Activated CD4-positive, alpha-beta T cell treated with anti-CD3 and anti-CD28 coated beads for 48 hours (primary cell): ENCODE results near the gene KRTAP4-6.
"Not testable (repeated sequence)": the region's sequence is repeated elsewhere in the genome, so short reads cannot be mapped to it uniquely, and the experiment has no call there.

Source experiments
- DNase-seq: peaks from one replicate; pipeline ENCODE4 v3.0.0-alpha.2; 2020

The KRTAP4-6 gene

DNA sequence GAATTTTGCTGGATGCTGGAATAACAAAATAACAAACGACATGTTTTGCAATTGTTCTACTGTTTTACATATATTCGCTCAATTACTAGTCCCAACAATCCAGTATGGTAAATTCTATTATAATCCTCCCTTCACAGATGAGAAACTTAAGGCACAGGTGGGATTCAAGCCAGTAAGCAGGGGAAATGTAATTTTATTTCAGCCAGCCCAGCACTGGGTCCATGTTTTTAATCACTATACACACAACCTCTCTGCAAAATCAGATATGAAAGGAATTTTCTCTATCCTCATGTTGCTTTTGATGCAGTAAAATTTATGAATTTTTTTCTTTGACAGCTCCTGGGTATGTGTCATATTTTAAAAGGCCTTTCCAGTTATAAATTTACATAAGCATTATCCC is 4.9 kb upstream of the KRTAP4-6 start:
- DNase-seq, result no peak

DNA sequence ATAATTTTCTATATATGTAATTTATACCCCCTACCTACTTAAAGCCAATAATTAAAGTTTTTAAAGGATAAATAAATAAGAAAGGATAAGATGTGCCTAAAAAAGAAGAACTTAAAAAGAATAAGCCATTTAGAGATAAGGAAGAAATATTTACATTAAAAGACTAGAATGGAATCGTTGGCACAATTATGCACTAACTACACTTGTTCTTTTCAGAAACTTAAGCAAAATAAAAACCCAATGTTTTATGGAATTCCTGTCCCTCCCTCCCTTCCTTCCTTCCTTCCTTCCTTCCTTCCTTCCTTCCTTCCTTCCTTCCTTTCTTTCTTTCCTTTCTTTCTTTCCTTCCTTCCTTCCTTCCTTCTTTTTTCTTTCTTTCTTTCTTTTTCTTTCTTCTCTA is 4.5 kb upstream of the KRTAP4-6 start:
- no peak for DNase-seq

DNA sequence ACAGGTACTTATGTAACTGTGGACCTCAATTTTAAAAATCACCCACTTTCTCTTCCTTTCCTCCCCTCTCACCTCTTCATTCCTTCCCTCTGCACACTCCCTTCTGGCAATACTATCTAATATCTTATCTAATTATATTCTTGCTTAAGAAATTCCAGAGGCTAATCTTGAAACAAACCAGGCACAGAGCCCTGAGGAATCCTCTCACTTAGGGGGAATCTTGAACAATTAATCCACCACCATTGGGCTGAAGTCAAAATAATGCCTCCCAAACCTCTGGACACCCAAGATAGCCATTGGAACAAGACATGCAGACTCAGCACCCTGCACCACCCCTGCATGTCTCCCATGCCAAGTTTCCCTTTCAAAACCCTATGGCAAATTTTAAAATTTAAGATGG is 1.0 kb upstream of the KRTAP4-6 start:
- DNase-seq, result no peak

DNA sequence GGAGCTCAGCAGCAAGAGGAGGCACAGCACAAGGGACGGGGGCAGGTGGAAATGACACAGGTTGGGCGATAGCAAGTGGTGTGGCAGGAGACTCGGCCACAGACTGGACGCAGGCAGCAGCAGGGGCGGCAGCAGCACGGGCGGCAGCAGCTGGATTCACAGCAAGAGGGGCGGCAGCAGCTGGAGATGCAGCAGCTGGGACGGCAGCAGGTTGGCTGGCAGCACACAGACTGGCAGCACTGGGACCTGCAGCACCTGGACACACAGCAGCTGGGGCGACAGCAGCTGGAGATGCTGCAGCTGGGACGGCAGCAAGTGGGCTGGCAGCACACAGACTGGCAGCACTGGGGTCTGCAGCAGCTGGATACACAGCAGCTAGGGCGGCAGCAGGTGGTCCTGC is 479 bp downstream of the KRTAP4-6 start:
- not testable (repeated sequence) for DNase-seq

DNA sequence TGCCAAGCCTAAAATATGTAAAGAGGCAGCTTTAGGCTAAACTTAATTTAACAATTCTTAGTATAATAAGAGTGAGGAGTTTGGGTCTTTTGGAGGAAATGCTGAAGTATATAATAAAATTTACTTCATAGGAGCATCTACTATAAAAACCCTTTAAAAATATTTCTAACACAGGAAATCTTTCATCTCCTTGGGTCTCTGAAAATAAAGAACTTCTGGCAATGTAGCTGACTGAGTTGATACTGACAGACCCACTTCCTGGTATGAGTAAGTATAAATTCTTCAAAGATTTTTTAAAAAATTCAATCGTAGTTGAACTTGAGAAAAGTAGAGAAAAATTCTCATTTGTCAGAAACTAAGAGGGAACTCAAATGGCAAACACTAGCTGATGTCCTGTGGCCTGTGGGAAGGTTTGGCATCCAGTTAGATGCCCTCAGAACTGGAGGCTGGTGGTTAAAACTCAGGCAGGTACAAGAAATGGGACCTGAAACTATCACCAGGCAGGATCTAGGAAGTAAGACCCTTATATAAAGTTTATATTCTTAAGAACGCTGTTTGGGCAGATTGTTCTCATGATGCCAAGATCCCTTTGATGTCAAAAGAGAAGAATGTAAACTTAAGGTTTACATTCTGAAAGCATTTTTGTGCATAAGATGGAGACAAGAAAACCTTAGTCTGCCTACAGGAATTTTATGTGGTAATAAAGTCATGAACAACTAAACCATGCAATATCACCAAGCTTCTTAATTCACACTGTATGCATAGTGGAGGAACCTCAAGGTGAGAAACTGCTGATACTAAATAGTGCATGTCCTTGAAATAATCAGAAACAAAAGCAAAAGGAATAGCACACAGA is 6.2 kb downstream of the KRTAP4-6 start:
- DNase-seq, result no peak

DNA sequence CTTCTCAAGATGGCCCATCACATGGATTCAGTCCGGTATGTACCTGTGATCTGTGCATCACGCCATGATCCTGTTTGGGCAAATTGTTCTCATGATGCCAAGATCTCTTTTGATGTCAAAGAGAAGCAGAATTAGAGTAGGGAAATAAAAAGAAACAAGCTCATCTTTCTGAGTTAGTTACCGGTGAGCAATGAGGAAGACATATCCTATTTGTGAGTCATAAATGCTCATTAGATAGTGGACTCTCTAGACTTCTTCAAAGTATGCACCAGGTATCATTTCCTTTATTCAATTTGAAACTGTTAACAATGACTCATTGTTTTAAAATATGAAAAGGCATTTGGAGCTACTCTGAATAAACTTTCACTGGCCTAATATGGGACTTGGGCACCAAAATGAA is 8.4 kb downstream of the KRTAP4-6 start:
- DNase-seq, result no peak

DNA sequence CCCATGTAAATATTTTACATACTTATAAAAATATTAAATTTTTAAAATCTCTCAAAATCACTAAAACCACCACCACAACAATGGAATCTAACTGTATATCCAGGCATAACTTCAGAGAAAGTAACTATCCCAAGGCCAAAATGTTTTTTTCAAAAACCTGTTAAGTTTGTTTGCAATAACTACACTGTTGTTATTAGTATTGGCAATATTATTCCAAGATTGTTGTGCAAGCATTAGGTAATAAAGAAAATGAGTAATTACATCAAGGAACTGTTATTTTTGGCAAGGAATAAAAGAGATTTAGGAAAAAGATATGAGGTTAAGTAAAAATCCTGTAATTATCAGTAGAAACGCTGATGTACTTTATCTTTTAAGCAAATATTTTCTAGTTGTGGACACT is 13.0 kb downstream of the KRTAP4-6 start:
- DNase-seq, result no peak

DNA sequence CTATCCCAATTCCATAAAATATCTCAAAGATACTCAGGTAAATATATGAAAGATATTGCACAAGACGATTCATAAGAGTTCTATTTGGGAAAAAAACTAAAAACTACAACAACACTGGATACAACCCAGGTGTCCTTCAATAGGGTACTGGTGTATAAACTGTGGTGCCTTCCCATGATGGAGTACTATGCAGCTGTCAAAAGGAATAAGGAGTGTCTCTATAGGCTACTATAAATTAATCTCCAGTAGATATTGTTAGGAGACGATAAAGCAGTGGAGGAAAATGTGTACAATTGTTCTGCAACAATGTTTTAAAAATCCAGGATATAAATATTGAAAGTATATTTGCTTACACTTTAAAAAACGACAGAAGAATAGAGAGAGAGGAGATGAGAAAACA is 13.9 kb downstream of the KRTAP4-6 start:
- no peak for DNase-seq

DNA sequence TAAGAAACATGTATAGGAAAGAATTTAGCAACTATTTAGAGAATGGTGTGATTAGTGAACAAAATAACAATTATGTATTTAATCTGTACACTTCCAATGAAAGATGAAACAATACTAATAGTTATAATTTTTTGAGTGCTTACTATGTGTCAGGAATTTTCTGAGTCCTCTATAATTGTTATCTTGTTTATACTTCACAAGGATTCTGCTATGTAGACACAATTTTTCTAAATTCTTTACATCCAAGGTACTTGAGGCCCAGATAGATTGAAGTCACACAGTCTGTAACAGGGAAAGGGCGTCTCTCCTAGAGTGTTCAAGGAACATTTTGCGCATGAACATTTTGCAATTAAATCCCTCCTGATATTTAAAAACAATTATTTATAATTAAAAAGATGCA is 15.3 kb downstream of the KRTAP4-6 start:
- DNase-seq, result no peak

DNA sequence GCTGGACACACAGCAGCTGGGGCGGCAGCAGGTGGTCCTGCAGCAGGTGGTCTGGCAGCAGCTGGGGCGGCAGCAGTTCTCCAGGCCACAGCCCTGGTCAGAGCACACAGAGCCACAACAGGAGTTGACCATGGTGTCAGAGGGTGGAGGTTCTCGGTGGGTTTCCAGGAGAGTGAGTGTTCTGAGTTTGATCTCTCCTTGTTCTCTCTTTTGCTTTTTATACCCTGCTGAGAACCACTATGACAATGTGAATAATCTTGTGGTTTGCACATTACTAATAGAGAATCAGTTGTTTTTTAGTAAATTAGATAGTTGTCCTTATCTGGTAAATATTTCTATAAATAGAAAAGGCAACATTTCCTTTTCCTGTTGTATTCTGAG is 16.4 kb downstream of the KRTAP4-6 start, which contains the start of gene KRTAP4-12:
Gene KRTAP4-12, minus strand, starts transcription at position 192 of the 381 bp plus-strand sequence. Its CDS starts 60 bp downstream, at position 132.
- not testable (repeated sequence) for DNase-seq

DNA sequence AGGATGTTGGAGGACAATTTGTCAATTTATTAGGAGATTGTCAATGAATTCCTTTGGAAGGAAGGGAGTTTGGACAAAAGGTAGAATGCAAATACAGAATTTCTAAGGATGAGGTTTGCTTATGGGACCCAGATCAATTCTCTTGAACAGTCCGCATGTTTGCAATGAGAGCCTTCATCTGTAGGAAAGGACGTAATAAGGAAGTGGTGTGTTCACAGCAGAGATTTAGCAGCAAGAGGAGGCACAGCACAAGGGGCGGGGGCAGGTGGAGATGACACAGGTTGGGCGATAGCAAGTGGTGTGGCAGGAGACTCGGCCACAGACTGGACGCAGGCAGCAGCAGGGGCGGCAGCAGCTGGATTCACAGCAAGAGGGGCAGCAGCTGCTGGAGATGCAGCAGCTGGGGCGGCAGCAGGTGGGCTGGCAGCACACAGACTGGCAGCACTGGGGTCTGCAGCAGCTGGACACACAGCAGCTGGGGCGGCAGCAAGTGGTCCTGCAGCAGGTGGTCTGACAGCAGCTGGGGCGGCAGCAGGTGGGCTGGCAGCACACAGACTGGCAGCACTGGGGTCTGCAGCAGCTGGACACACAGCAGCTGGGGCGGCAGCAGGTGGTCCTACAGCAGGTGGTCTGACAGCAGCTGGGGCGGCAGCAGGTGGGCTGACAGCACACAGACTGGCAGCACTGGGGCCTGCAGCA is 16.9 kb downstream of the KRTAP4-6 start:
- DNase-seq, result not testable (repeated sequence)

DNA sequence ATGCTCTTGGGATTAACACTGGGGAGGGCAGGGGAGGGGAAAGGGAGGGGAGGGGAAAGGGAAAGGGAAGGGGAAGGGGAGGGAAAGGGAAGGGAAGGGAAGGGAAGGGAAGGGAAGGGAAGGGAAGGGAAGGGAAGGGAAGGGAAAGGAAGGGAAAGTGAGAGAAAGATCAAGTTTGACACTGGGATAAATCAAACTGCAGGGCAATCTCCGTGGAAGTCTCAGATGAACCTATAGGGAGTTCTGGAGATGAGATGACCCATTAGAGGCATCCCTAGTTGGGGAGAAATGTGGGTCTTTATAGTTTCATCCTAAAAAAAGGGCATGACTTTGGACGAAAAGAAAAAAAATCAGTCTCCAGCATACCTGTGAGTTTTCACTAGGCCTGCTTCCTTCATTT is 18.6 kb downstream of the KRTAP4-6 start:
- DNase-seq, result no peak

DNA sequence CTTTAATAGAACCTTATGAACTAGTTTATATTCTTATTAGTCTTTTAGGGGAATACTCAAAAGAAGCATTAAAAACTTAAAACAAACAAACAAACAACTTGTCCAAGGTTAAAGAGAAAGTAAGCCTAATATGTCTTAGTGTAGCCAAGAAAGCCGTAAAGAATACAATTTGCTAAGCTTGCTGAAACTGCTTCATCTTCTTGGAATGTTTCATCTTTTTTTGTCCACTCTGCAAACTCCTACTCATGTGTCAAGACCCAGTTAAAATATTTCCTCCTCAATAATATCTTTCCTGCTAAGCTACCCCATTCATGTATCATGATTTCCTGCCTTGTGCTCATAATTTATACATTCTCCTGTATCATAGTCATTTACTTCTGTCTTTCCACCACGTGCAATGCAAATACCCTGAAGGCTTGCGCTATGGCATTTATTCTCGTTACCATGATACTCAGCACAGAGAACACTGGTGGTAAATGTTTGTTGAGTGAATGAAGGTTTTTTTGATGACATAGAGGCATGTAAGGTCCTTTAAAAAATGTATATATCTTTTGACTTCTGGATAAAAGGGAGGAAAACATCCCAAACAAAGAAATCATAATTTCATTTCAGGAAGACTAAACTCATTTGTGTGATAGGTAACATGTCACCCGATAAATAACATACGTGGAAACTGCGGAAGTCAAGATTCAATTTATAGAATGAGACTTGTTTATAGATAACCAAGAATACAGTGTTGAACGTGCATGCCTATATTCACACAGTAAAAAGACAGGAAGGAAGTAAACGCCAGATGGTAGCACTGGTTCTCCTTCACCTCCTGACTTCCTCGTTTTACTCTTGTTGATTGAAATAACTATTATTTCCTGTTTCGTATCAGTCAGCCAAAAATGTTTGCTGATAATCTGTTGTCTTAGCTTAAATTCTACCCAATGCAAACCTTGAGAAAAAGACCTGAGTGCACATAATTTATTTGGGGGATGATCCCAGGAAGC is 20.4 kb downstream of the KRTAP4-6 start:
- DNase-seq, result not testable (repeated sequence)

DNA sequence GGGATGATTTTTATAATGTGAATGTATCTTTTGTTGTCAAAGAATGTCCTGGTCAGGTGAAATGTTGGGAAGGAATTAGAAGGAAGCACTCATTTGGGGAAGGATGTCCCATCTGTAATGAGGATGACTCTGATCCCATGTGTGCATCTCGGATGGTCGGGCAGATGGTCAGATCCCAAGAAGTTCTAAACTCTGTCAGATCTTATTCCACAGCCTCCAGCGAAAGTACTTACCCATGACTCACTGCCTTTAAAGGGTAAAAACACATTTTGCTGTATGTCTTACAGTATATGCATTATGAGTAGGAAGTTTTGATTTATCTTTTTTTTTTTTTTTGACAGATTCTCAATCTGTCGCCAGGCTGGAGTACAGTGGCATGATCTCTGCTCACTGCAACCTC is 21.6 kb downstream of the KRTAP4-6 start:
- no peak for DNase-seq

DNA sequence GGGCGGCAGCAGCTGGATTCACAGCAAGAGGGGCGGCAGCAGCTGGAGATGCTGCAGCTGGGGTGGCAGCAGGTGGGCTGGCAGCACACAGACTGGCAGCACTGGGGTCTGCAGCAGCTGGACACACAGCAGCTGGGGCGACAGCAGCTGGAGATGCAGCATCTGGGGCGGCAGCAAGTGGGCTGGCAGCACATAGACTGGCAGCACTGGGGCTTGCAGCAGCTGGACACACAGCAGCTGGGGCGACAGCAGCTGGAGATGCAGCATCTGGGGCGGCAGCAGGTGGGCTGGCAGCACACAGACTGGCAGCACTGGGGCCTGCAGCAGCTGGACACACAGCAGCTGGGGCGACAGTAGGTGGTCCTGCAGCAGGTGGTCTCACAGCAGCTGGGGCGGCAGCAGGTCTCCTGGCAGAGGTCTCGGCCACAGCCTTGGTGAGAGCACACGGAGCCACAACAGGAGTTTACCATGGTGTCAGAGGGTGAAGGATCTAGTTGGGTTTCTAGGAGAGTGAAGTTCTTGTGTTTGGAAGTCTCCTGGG is 22.4 kb downstream of the KRTAP4-6 start, which contains the start of gene KRTAP4-11:
Gene KRTAP4-11, minus strand, starts transcription at position 528 of the 541 bp plus-strand sequence. Its CDS starts 58 bp downstream, at position 470.
- DNase-seq, result not testable (repeated sequence)

DNA sequence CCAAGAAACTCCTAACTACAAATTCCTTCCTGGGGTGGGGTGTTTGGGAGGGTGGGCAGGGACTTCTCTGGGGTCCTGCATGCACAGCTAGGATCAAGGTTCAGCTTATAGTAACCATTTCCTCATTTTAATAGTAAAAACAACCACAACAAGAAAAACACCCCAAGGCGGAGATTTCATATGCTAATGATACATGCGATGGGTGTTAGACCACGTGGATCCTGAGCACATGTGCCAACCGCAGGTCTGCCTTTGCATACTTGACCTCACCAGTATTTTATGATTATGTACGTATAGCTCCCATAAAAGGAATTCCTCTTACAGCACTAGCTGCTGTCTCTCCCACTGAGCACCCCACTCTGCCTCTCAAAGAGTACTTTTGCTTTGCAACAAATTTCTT is 24.0 kb downstream of the KRTAP4-6 start:
- DNase-seq, result no peak

DNA sequence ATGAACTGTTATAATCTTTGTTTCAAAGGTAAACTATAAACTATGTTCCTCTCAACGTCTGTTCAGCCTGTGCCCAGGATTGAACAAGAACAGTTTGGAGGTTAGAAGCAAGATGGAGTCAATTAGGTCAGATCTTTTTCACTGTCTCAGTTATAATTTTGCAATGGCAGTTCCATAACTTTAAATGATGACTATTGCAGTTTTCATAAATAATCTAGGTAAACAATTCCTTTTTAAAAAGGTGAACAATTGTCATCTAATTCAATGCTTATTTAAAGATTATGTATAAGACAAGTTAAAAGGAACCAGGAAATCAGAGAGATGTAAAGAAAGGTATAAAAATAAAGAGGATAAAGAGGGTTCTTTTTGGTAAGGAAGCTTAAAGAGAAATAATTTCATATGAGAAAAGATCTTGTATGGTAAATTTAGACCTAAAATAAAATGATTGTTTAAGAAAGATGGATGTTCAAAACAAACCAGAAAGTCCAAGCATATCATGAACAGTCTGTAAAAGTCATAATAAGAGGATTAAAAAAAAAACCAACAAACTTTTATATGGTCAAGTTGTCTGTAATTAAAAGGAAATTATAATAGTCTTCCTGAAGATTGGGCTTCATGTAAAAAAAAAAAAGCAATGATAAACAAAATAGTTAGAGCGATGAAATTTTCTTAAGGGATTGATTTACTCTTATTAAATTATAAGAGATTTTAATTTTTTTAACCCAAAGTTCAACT is 29.0 kb downstream of the KRTAP4-6 start:
- no peak for DNase-seq

DNA sequence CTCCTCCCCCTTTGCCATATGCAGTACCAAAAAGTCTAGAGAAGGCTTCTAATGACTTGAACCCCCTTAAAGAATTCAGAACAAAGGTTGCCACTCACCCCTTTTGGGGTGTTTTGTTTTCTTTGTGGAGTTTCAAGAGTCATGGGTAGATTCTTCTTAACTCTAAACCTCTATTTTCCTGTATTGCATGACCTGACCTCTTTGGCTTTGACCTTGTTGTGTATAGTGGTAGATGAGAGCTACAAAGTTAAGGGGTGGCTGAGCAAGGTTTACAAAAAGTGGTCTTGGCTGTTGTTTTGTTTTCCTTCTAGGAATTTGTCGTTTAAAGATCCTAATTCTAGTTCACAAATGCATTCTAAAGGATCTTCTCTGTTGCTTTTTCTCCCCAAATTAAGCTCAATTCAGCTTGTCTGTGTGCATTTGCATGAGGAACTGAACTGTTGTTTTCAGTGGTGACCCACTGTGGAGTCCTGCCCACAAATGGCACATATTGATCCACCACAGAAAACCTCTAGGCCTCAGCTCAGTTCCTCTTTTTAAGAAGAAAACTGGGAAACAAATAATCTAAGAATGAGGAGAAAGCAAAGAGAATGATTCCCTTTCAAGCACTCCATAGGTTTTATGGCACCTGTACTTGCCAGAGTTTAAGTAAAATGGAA is 31.5 kb downstream of the KRTAP4-6 start:
- DNase-seq, result not testable (repeated sequence)

DNA sequence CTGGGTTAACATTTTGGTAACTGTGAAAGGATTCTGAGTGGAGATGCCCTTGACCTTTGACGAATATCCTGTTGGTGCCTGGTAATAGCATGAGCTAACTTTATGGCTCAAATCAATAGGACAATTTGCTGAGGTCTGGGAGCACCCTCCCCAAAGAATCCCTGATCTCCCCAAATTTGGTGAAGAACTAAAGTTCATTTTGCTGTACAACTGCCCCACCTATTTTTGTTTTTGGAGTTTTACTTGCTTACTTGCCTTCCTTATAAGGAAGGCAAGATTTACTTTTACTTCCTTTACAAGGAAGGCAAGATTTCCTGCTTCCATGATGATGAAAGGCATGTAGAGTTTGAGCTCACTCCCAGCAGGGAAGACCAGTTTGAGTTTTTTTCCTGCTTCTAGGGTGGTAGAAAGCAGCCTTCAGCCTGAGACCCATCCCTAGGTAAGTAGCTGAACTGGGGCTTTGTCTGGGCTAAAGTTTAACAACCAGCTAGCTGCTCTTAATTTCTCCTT is 32.3 kb downstream of the KRTAP4-6 start:
- DNase-seq, result no peak

DNA sequence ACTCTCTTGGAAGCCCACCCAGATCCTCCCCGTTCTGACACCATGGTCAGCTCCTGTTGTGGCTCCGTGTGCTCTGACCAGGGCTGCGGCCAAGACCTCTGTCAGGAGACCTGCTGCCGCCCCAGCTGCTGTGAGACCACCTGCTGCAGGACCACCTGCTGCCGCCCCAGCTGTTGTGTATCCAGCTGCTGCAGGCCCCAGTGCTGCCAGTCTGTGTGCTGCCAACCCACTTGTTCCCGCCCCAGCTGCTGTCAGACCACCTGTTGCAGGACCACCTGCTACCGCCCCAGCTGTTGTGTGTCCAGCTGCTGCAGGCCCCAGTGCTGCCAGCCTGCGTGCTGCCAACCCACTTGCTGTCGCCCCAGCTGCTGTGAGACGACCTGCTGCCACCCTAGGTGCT is 35.0 kb downstream of the KRTAP4-6 start, which contains the start of gene KRTAP4-9:
Gene KRTAP4-9, plus strand, starts transcription at position 43 of the 400 bp plus-strand sequence. Its CDS starts 0 bp downstream, at position 43.
- DNase-seq, result not testable (repeated sequence)
